Inferior parietal cortex (tissue), 1 donor: ENCODE results near the gene ARHGAP23.
A peak's percentile ranks its signal among the peaks of the same experiment; 100 is the strongest.
"Not testable (repeated sequence)": the region's sequence is repeated elsewhere in the genome, so short reads cannot be mapped to it uniquely, and the experiment has no call there.

Experiments
- DNase-seq: peaks from one replicate; pipeline ENCODE4 v3.0.0-alpha.2; 2016; ENCODE audit errors: extremely low spot score

Gene ARHGAP23

GRCh38 chr17:38421871-38422827, 6.1 kb upstream of the ARHGAP23 start:
- no peak for DNase-seq

- no peak for DNase-seq
These were observed 3.8 kb upstream of the ARHGAP23 start for GRCh38 chr17:38424297-38424972.

- no peak for DNase-seq
These were observed 3.2 kb upstream of the ARHGAP23 start for GRCh38 chr17:38425031-38425430.

GRCh38 chr17:38425744-38426143, 2.5 kb upstream of the ARHGAP23 start:
- no peak for DNase-seq

GRCh38 chr17:38426441-38426840, 1.8 kb upstream of the ARHGAP23 start:
- DNase-seq: no peak

GRCh38 chr17:38427160-38427949, 909 bp upstream of the ARHGAP23 start:
- no peak for DNase-seq

- DNase-seq: peak; percentile 69
These were observed 543 bp downstream of the ARHGAP23 start for GRCh38 chr17:38428643-38429371.

GRCh38 chr17:38429476-38430100, 1.3 kb downstream of the ARHGAP23 start:
- DNase-seq: no peak

- DNase-seq: no peak
These were observed 2.1 kb downstream of the ARHGAP23 start for GRCh38 chr17:38430316-38430715.

GRCh38 chr17:38430822-38431221, 2.6 kb downstream of the ARHGAP23 start:
- DNase-seq: no peak

GRCh38 chr17:38431346-38432145, 3.3 kb downstream of the ARHGAP23 start:
- peak; percentile 75 for DNase-seq

- DNase-seq: no peak
These were observed 6.0 kb downstream of the ARHGAP23 start for GRCh38 chr17:38434178-38434665.

- no peak for DNase-seq
These were observed 7.5 kb downstream of the ARHGAP23 start for GRCh38 chr17:38435795-38436194.

- DNase-seq: no peak
These were observed 8.1 kb downstream of the ARHGAP23 start for GRCh38 chr17:38436386-38436785.

- not testable (repeated sequence) for DNase-seq
These were observed 9.0 kb downstream of the ARHGAP23 start for GRCh38 chr17:38437313-38437712.

GRCh38 chr17:38439436-38439835, 11.2 kb downstream of the ARHGAP23 start:
- DNase-seq: no peak

- DNase-seq: no peak
These were observed 12.5 kb downstream of the ARHGAP23 start for GRCh38 chr17:38440614-38441397.

- DNase-seq: no peak
These were observed 13.3 kb downstream of the ARHGAP23 start for GRCh38 chr17:38441429-38442061.

- no peak for DNase-seq
These were observed 14.3 kb downstream of the ARHGAP23 start for GRCh38 chr17:38442548-38442947.
